ENCODE results near the gene KLHL26. TPM values are rescaled to one million over a fixed set of nuclear protein-coding genes. Genes with fewer than 3 reads are reported as not detected.

The KLHL26 gene
- total RNA-seq, 1 experiment from 2014 or later, result 17.1 TPM

- no peaks in the 10 kb centered on the region; a peak in 1 of 4 replicates for H3K36me3 ChIP-seq (ENCODE audit: control insufficient read depth in 1 of 2, insufficient read depth in 2 of 2, low read length in 2 of 2)
- DNase-seq (ENCODE audit: low read depth, low spot score) (no peak), ATAC-seq (no peak)
- no peak for TF ChIP-seq ELF1 (IDR thresholded peaks at IDR 0.05; ENCODE audit: borderline replicate concordance, low read depth)
- TF ChIP-seq SRF (IDR thresholded peaks at IDR 0.05; ENCODE audit: low read depth), result no peak
- TF ChIP-seq POLR2A (IDR thresholded peaks at IDR 0.05; ENCODE audit: borderline replicate concordance, extremely low read depth, insufficient read depth, insufficient read length), result no peak
- TF ChIP-seq YY1 (IDR thresholded peaks at IDR 0.05; ENCODE audit: extremely low read depth, insufficient replicate concordance, low read depth, low read length), result no peak
- TF ChIP-seq SIN3A (IDR thresholded peaks at IDR 0.05; ENCODE audit: low read depth), result no peak
- no peak for TF ChIP-seq ZNF274 (IDR thresholded peaks at IDR 0.05; ENCODE audit: low read depth, low read length)
- no peak for TF ChIP-seq CEBPB (IDR thresholded peaks at IDR 0.05; ENCODE audit: low read depth)
- no peak for TF ChIP-seq MAX (IDR thresholded peaks at IDR 0.05)
- TF ChIP-seq CBX3 (IDR thresholded peaks at IDR 0.05; ENCODE audit: low read depth), result no peak
- TF ChIP-seq ATF3 (IDR thresholded peaks at IDR 0.05), result no peak
- TF ChIP-seq ZFX (IDR thresholded peaks at IDR 0.05), result no peak
- no peak for TF ChIP-seq EZH2 (IDR thresholded peaks at IDR 0.05)
- TF ChIP-seq JUND (IDR thresholded peaks at IDR 0.05), result no peak
- TF ChIP-seq TCF7L2 (IDR thresholded peaks at IDR 0.05; ENCODE audit: borderline replicate concordance, extremely low read depth, insufficient read depth, insufficient read length), result no peak
- no peak for TF ChIP-seq REST (IDR thresholded peaks at IDR 0.05; ENCODE audit: low read depth)
- no peak for TF ChIP-seq EZH2phosphoT487 (IDR thresholded peaks at IDR 0.05; ENCODE audit: borderline replicate concordance)
- no peak for TF ChIP-seq CTCF (IDR thresholded peaks at IDR 0.05 in 2 of 3, conservative IDR thresholded peaks at IDR 0.05 in 1 of 3; ENCODE audit: borderline replicate concordance in 1 of 3, insufficient read depth in 1 of 3, low read depth in 2 of 3, low read length in 2 of 3)
- TF ChIP-seq EGR1 (IDR thresholded peaks at IDR 0.05; ENCODE audit: low read depth), result no peak
- no peak for TF ChIP-seq ZBTB33 (IDR thresholded peaks at IDR 0.05; ENCODE audit: extremely low read depth, insufficient replicate concordance, low read length)
- no peak for TF ChIP-seq FOSL1 (IDR thresholded peaks at IDR 0.05; ENCODE audit: low read depth)
- no TSS peak for BruUV-seq (replicated peaks)
- POLR2A ChIA-PET, result no interaction called here
- RAD21 ChIA-PET (ENCODE audit: low non-redundant PET in 1 of 2, low total read pairs in 2 of 2, uncharacterized antibody in 2 of 2, unreplicated experiment in 2 of 2), result no interaction called here
- H3K9me3 ChIP-seq (ENCODE audit: control insufficient read depth in 1 of 2, insufficient read depth in 1 of 2, low read depth in 1 of 2, low read length in 2 of 2), result no peaks in the 10 kb centered on the region
- intact Hi-C loops (cut with micrococcal nuclease), result no loop called here
- H3K27me3 ChIP-seq (ENCODE audit: insufficient read depth, low read length), result no peaks in the 10 kb centered on the region
- no peak overlapping the region for H2AFZ ChIP-seq (ENCODE audit: low read depth, low read length, poor library complexity, severe bottlenecking)
- no peaks in the 10 kb centered on the region for H3K4me1 ChIP-seq (ENCODE audit: control insufficient read depth in 1 of 2, insufficient read depth in 2 of 2, low read length in 2 of 2)
- no peak overlapping the region for H3K4me3 ChIP-seq (replicated peaks in 1 of 2; ENCODE audit: low read depth in 1 of 2, low read length in 2 of 2)
- H3K79me2 ChIP-seq (ENCODE audit: insufficient read depth, low read length), result no peaks in the 10 kb centered on the region
- no peaks in the 10 kb centered on the region for H3K9me2 ChIP-seq (ENCODE audit: insufficient read depth)
- no peaks in the 10 kb centered on the region for H4K20me1 ChIP-seq (ENCODE audit: insufficient read depth)
- H3K27ac ChIP-seq (ENCODE audit: low read depth, low read length), result no peak overlapping the region
- no peak overlapping the region for H3K9ac ChIP-seq (ENCODE audit: low read length)
- CTCF ChIA-PET, result no interaction called here
- H3K4me2 ChIP-seq (ENCODE audit: low read length), result no peak overlapping the region
Observed at GRCh38 chr19:18668744-18669523, 32.1 kb downstream of the KLHL26 start.

Data from HCT116 (cell line).